Measurements from ENCODE around the gene UMAD1. TPM values are rescaled to one million over a fixed set of nuclear protein-coding genes. Genes with fewer than 3 reads are reported as not detected.

Gene UMAD1
- total RNA-seq, 2 donors from 2014 or later, result 12.9 to 23.9 TPM

DNA sequence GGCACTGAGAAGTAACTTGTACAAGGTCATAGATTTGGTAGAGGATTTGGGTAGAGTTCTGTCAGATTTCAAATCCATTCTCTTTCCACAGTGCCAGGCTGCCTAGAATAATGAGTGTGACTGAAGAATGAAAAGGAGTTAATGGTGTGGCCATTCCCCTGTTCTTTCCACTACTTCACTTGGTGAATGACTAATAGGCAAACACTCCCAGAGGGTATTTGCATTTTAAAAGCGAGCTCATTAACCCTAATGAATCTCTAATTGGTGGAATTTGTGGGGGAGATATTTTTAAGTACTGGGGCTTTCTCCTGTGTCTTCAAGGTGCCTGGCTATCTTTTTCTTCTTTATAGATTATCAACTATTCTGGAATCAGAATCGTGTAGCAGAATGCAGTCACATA is 152.7 kb downstream of the UMAD1 start:
- no peak for DNase-seq (ENCODE audit: low spot score)
- H3K36me3 ChIP-seq, result no peaks in the 10 kb centered on the region
- no peaks in the 10 kb centered on the region for H3K4me1 ChIP-seq (ENCODE audit: control insufficient read depth in 1 of 2, low read depth in 2 of 2)
- no peak overlapping the region for H3K27ac ChIP-seq
- TF ChIP-seq, protein P1, sequence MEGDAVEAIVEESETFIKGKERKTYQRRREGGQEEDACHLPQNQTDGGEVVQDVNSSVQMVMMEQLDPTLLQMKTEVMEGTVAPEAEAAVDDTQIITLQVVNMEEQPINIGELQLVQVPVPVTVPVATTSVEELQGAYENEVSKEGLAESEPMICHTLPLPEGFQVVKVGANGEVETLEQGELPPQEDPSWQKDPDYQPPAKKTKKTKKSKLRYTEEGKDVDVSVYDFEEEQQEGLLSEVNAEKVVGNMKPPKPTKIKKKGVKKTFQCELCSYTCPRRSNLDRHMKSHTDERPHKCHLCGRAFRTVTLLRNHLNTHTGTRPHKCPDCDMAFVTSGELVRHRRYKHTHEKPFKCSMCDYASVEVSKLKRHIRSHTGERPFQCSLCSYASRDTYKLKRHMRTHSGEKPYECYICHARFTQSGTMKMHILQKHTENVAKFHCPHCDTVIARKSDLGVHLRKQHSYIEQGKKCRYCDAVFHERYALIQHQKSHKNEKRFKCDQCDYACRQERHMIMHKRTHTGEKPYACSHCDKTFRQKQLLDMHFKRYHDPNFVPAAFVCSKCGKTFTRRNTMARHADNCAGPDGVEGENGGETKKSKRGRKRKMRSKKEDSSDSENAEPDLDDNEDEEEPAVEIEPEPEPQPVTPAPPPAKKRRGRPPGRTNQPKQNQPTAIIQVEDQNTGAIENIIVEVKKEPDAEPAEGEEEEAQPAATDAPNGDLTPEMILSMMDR (IDR thresholded peaks at IDR 0.05), result no peak
- H3K27me3 ChIP-seq (replicated peaks; ENCODE audit: insufficient read depth), result no peaks in the 10 kb centered on the region
- no peak overlapping the region for H3K4me3 ChIP-seq
- H3K9me3 ChIP-seq, result no peaks in the 10 kb centered on the region
- no peak for ATAC-seq (ENCODE audit: insufficient number of reproducible peaks, low FRiP score, low read depth)

DNA sequence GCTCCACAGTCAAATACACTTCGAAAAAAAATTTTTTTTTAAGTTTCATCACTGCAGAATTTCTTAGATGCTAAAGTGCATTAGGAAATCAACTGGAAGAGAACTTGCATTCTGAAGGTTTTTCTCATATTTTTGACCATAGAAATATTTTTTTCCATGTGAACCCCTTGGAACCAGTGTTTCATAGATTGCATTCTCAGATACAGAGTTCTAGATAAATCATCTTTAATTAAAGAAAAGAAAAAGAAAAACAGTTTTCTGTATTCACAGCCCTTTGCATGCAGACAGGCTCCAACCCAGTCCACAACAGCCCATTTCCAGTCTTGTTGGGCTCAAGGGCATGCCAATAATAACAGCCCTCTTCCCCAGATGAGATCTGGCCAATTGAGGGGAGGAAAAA is 153.4 kb downstream of the UMAD1 start:
- Histone ChIP-seq H3K4me1 (ENCODE audit: control insufficient read depth in 1 of 2, low read depth in 2 of 2) (no peaks in the 10 kb centered on the region), H3K27me3 (replicated peaks; ENCODE audit: insufficient read depth) (no peaks in the 10 kb centered on the region), H3K9me3 (no peaks in the 10 kb centered on the region), H3K27ac (no peak overlapping the region), H3K4me3 (no peak overlapping the region), H3K36me3 (no peaks in the 10 kb centered on the region)
- ATAC-seq (ENCODE audit: insufficient number of reproducible peaks, low FRiP score, low read depth), result no peak
- no peak for DNase-seq (ENCODE audit: low spot score)
- TF ChIP-seq, protein P1 (IDR thresholded peaks at IDR 0.05), result no peak

DNA sequence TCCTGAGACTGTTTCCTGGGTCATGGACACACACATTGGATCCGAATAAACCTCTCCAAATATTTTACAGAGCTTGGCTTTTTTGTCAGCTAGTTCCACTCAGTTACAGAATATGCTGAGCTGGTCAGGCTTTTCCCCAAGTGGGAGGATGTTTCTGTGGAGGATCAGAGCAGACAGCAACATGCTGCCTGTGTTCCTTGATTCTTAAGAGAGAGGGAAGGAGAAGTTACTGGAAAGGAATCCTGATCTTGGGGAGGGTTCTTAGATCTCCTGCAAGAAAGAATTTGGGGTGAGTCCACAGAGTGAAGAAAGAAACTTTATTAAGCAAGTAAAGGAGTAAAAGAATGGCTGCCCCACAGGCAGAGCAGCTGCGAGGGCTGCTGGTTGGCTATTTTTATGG is 154.7 kb downstream of the UMAD1 start:
- Histone ChIP-seq H3K4me3 (no peak overlapping the region), H3K4me1 (ENCODE audit: control insufficient read depth in 1 of 2, low read depth in 2 of 2) (no peaks in the 10 kb centered on the region), H3K9me3 (no peaks in the 10 kb centered on the region), H3K36me3 (no peaks in the 10 kb centered on the region), H3K27me3 (replicated peaks; ENCODE audit: insufficient read depth) (no peaks in the 10 kb centered on the region), H3K27ac (no peak overlapping the region)
- TF ChIP-seq, protein P1 (IDR thresholded peaks at IDR 0.05), result no peak
- DNase-seq (ENCODE audit: low spot score), result no peak
- no peak for ATAC-seq (ENCODE audit: insufficient number of reproducible peaks, low FRiP score, low read depth)

DNA sequence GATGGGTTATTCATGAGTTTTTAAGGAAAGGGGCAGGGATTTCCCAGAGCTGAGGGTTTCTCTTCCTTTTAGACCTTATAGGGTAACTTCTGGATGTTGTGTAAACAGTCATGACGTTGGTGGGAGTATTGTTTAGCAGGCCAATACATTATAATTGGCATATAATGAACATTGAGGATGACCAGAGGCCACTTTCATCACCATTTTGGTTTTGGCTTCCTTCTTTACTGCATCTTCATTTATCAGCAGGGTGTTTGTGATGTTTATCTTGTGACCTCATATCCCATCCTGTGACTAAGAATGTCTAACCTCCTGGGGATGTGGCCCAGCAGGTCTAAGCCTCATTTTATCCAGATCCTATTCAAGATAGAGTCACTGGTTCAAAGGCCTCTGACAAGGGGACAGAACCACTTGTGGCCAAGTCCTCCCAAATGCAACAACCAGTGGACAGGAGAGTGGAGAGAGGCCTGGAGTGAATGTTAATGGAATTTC is 155.1 kb downstream of the UMAD1 start:
- Histone ChIP-seq H3K4me1 (ENCODE audit: control insufficient read depth in 1 of 2, low read depth in 2 of 2) (no peaks in the 10 kb centered on the region), H3K4me3 (no peak overlapping the region), H3K36me3 (no peaks in the 10 kb centered on the region), H3K27ac (no peak overlapping the region), H3K9me3 (no peaks in the 10 kb centered on the region), H3K27me3 (replicated peaks; ENCODE audit: insufficient read depth) (no peaks in the 10 kb centered on the region)
- TF ChIP-seq, protein P1 (IDR thresholded peaks at IDR 0.05), result no peak
- DNase-seq (ENCODE audit: low spot score), result no peak
- no peak for ATAC-seq (ENCODE audit: insufficient number of reproducible peaks, low FRiP score, low read depth)

DNA sequence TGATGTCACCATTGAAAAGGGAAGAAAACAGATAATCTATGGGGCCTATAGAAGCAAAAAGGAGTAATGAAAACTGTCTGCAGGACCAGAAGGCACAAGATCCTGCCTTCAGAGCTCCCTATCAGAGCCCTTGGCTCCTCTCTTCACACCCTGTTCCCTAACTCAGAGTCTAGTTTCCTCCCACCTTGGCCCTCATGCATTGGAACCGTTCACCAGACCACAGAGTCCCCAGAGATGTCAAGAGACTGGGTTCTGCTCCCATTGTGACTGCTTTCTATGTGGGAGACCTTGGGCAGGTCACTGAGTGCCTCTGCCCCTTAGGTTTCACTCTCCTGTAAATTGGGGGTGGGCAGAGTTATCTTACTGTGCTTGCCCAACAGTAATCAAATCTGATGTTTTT is 158.0 kb downstream of the UMAD1 start:
- TF ChIP-seq, protein P1 (IDR thresholded peaks at IDR 0.05), result no peak
- H3K9me3 ChIP-seq, result no peaks in the 10 kb centered on the region
- H3K27me3 ChIP-seq (replicated peaks; ENCODE audit: insufficient read depth), result no peaks in the 10 kb centered on the region
- DNase-seq (ENCODE audit: low spot score) (no peak), ATAC-seq (ENCODE audit: insufficient number of reproducible peaks, low FRiP score, low read depth) (no peak)
- no peaks in the 10 kb centered on the region for H3K36me3 ChIP-seq
- no peaks in the 10 kb centered on the region for H3K4me1 ChIP-seq (ENCODE audit: control insufficient read depth in 1 of 2, low read depth in 2 of 2)
- H3K27ac ChIP-seq, result no peak overlapping the region
- no peak overlapping the region for H3K4me3 ChIP-seq
